Activated CD8-positive, alpha-beta T cell treated with anti-CD3 and anti-CD28 coated beads for 36 hours (primary cell): ENCODE measurements around the gene DAAM2. TPM values are rescaled to one million over a fixed set of nuclear protein-coding genes. Genes with fewer than 3 reads are reported as not detected.

Experiments
- ATAC-seq: fragments of 200-7000 bp; cut with Tn5 transposase; one replicate; pipeline ENCODE4 v1.10.0; 2021; ENCODE audit warnings: mild to moderate bottlenecking, moderate library complexity
- CTCF ChIA-PET: fragments of 350-600 bp; sonication (Branson Sonifier 250); formaldehyde crosslinking; loops from one replicate; lab custom pipeline; 2021; ENCODE audit warnings: antibody characterized with exemption; lab: Charles Lee
- POLR2A ChIA-PET: fragments of 350-600 bp; sonication (Branson Sonifier 250); formaldehyde crosslinking; loops from one replicate; lab custom pipeline; 2021; ENCODE audit warnings: antibody characterized with exemption; lab: Charles Lee
- DNase-seq: peaks from one replicate; pipeline ENCODE4 v3.0.0-alpha.2; 2020
- H3K27ac Mint-ChIP-seq: one replicate; pipeline ENCODE4 v1.8.0; 2021; ENCODE audit warnings: mild to moderate bottlenecking, mixed read lengths
- H3K27me3 Mint-ChIP-seq: one replicate; pipeline ENCODE4 v1.8.0; 2021; ENCODE audit warnings: mixed read lengths
- H3K36me3 Mint-ChIP-seq: one replicate; pipeline ENCODE4 v1.8.0; 2021; ENCODE audit warnings: low read depth, mixed read lengths
- H3K4me1 Mint-ChIP-seq: one replicate; pipeline ENCODE4 v1.8.0; 2021; ENCODE audit warnings: low read depth, mixed read lengths
- H3K4me3 Mint-ChIP-seq: one replicate; pipeline ENCODE4 v1.8.0; 2021; ENCODE audit warnings: mild to moderate bottlenecking, moderate library complexity, mixed read lengths
- H3K9me3 Mint-ChIP-seq: one replicate; pipeline ENCODE4 v1.8.0; 2021; ENCODE audit warnings: mixed read lengths
- CTCF ChIP-seq: fragments of 200-600 bp; IDR thresholded peaks from one replicate; pipeline ENCODE4 v1.8.0; 2022; ENCODE audit warnings: antibody characterized with exemption, mild to moderate bottlenecking
- intact Hi-C: fragments of 100-400 bp; cut with micrococcal nuclease; formaldehyde crosslinking; loops from one replicate; pipeline ENCODE4 v1.10.0; 2022
- total RNA-seq, 2 experiments: library from RNA; stranded (reverse); gene quantifications; one replicate each; pipeline ENCODE4 v1.2.3, GENCODE V29; 2021

DAAM2 gene
- total RNA-seq, 2 experiments from 2014 or later: not detected

- POLR2A ChIA-PET: no interaction called here
- Mint-ChIP-seq H3K4me3 (no peak overlapping the region), H3K36me3 (no peaks in the 10 kb centered on the region), H3K9me3 (no peaks in the 10 kb centered on the region), H3K27me3 (peaks cover 18% of the 10 kb centered on the region), H3K27ac (no peak overlapping the region), H3K4me1 (no peaks in the 10 kb centered on the region)
- ATAC-seq (no peak), DNase-seq (no peak)
- intact Hi-C loops: no loop called here
- CTCF ChIA-PET: no interaction called here
- no peak for TF ChIP-seq CTCF
These were observed 31.8 kb upstream of the DAAM2 start for GRCh38 chr6:39760226-39760952.

GRCh38 chr6:39765508-39766065, 26.6 kb upstream of the DAAM2 start:
- no peak for TF ChIP-seq CTCF
- DNase-seq (no peak), ATAC-seq (no peak)
- CTCF ChIA-PET: no interaction called here
- POLR2A ChIA-PET: no interaction called here
- peaks cover 20% of the 10 kb centered on the region for H3K27me3 Mint-ChIP-seq
- no peaks in the 10 kb centered on the region for H3K9me3 Mint-ChIP-seq
- H3K27ac Mint-ChIP-seq: no peak overlapping the region
- no peaks in the 10 kb centered on the region for H3K36me3 Mint-ChIP-seq
- intact Hi-C loops: no loop called here
- H3K4me3 Mint-ChIP-seq: no peak overlapping the region
- no peaks in the 10 kb centered on the region for H3K4me1 Mint-ChIP-seq

GRCh38 chr6:39769012-39769411, 23.2 kb upstream of the DAAM2 start:
- Mint-ChIP-seq H3K27me3 (peaks cover 16% of the 10 kb centered on the region), H3K36me3 (no peaks in the 10 kb centered on the region), H3K27ac (no peak overlapping the region), H3K4me3 (no peak overlapping the region), H3K4me1 (no peaks in the 10 kb centered on the region), H3K9me3 (no peaks in the 10 kb centered on the region)
- ChIA-PET CTCF (no interaction called here), POLR2A (interaction anchor here (0.5 kb wide), 1 partner anchor 12 kb away, joined by 4 read pairs; no protein-coding TSS in a partner anchor)
- no peak for ATAC-seq
- DNase-seq: no peak
- no peak for TF ChIP-seq CTCF
- intact Hi-C loops: no loop called here

- no peak for TF ChIP-seq CTCF
- ChIA-PET POLR2A (no interaction called here), CTCF (no interaction called here)
- DNase-seq: no peak
- intact Hi-C loops: no loop called here
- Mint-ChIP-seq H3K4me1 (no peaks in the 10 kb centered on the region), H3K9me3 (no peaks in the 10 kb centered on the region), H3K27me3 (peaks cover 16% of the 10 kb centered on the region), H3K27ac (no peak overlapping the region), H3K36me3 (no peaks in the 10 kb centered on the region), H3K4me3 (no peak overlapping the region)
- ATAC-seq: no peak
These were observed 21.7 kb upstream of the DAAM2 start for GRCh38 chr6:39770446-39770845.

GRCh38 chr6:39772559-39773273, 19.5 kb upstream of the DAAM2 start:
- TF ChIP-seq CTCF: no peak
- Mint-ChIP-seq H3K27ac (no peak overlapping the region), H3K4me3 (no peak overlapping the region), H3K27me3 (peaks cover 12% of the 10 kb centered on the region), H3K36me3 (no peaks in the 10 kb centered on the region), H3K4me1 (no peaks in the 10 kb centered on the region), H3K9me3 (no peaks in the 10 kb centered on the region)
- DNase-seq (no peak), ATAC-seq (no peak)
- ChIA-PET POLR2A (no interaction called here), CTCF (no interaction called here)
- intact Hi-C loops: no loop called here
